ENCODE data around the gene ZNF226.
"Not testable (repeated sequence)": the region's sequence is repeated elsewhere in the genome, so short reads cannot be mapped to it uniquely, and the experiment has no call there.

Gene ZNF226

DNA sequence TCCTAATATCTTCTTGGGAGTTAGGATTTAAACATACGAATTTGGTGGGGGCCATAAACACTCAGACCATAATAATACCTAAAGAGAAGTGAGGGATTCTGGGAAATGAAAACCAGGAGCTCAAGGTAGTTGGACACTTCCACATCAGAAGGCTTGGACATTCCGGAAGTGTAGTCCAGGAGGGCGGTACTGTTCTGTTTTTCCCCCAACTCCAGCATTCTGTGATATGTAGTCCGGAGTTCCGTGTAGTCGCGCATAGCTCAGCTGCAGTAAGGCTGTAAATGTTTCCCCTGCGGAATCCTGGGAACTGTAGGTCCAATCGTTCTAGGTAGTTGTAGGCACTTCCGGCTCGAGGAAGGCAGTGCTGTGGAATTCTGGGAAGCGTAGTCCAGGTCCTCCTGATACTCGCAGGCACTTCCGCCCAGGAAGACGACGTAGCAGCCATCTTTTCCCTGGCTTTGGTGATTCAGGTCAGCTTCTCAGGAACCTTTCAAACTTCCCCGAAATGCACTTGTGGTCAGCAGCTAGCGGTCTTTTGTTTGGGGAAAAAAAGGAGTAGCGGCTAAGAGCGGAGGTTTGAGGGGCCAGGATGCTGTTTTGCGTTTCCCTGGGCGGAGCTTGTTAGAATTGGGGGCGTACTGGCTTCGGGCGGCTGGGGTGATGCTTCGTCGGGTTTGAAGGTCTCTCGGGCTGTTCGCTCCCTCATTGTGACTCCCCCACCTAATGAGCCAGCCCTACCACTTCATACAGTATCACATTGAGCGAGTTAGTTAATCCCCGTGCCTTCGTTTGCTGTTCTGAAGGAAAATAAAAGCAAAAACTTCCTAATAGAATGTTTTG, at the start of gene ZNF226:
ZNF226 (plus strand) TSS at position 428 of the 840 bp plus-strand sequence. CDS start 4,981 bp downstream, outside the sequence.
- peak; percentile 99 for DNase-seq (ENCODE audit: low read depth, low spot score)

GRCh38 chr19:44121162-44121561, 43.7 kb upstream of the ZNF226 start:
- DNase-seq (ENCODE audit: low read depth, low spot score), result not testable (repeated sequence)

GRCh38 chr19:44131955-44132354, 32.9 kb upstream of the ZNF226 start:
- DNase-seq (ENCODE audit: low read depth, low spot score), result no peak

- peak; percentile 15 for DNase-seq (ENCODE audit: low read depth, low spot score)
Observed at GRCh38 chr19:44141191-44142058, 23.5 kb upstream of the ZNF226 start, which contains the start of gene ZNF234. TSS of gene ZNF234 (plus strand) at chr19:44141554. CDS start at chr19:44144633, 3,079 bp downstream.

GRCh38 chr19:44142059-44142433, 22.9 kb upstream of the ZNF226 start:
- DNase-seq (ENCODE audit: low read depth, low spot score), result no peak

DNA sequence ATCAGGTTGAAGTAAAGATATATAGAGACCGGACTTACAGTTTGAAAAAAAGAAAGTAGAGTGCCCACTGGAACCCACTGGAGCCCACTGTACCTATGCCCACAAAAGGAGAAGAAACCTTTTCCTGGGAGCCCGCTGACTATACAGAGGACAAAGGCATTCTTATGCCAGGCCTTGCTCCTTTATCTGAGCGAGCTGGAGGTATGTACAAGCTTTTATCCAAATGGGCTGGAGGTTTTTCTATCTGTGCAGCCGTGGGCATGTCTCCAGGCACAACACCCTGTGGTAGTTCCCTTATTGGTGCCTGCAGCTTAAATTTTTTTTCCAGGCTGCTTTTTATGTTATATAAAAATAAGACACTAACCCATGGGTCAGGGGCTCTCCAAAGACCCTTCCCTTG, 15.1 kb upstream of the ZNF226 start:
- DNase-seq (ENCODE audit: low read depth, low spot score), result no peak

DNA sequence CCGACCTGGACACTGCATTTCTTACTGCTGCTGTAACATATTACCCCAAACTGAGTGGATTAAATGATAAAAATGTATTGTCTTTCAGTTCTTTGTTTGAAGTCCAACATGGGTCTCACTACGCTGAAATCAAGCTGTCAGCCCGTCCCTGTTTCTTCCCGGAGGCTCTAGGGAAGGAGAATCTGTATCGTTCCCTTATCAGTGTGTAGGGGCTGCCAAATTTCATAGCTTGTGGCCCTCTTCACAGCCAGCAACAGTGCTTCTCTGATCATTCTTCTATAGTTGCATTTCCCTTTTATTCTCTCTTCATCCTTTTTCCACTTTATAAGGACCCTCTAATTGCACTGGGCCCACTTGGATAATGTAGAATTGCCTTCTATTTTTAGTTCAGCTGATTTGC, 13.4 kb upstream of the ZNF226 start:
- no peak for DNase-seq (ENCODE audit: low read depth, low spot score)

- no peak for DNase-seq (ENCODE audit: low read depth, low spot score)
Observed at GRCh38 chr19:44156475-44156874, 8.4 kb upstream of the ZNF226 start.

DNA sequence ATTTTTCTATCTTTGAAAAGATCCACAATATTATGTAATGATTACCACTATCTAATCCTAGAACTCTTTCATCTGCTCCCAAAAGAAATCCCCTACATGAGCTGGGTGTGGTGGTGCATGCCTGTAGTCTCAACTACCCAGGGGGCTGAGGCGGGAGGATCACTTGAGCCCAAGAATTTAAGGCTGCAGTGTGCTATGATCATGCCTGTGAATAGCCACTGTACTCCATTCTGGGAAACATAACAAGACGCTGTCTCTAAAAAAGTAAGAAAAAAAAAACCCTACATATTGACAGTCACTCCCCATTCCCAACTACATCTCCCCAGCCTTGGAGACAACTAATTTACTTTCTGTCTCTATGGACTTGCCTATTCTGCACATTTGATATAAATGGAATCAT, 1.1 kb upstream of the ZNF226 start:
- DNase-seq (ENCODE audit: low read depth, low spot score), result no peak

GRCh38 chr19:44164327-44164672, 600 bp upstream of the ZNF226 start:
- DNase-seq (ENCODE audit: low read depth, low spot score), result no peak

DNA sequence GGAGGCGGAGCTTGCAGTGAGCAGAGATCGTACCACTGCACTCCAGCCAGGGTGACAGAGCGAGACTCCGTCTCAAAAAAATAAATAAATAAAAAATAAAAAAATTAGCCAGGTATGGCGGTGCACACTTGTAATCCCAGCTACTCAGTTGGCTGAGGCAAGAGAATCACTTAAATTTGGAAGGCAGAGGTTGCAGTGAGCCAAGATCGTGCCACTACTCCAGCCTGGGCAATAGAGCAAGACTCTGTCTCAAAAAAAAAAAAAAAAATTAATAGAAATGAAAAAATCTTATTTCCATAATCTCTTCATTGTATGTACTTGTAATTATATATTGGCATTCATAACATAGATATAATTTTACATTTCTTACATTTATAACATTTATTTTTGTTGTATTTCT, 5.8 kb downstream of the ZNF226 start:
- DNase-seq (ENCODE audit: low read depth, low spot score), result not testable (repeated sequence)

DNA sequence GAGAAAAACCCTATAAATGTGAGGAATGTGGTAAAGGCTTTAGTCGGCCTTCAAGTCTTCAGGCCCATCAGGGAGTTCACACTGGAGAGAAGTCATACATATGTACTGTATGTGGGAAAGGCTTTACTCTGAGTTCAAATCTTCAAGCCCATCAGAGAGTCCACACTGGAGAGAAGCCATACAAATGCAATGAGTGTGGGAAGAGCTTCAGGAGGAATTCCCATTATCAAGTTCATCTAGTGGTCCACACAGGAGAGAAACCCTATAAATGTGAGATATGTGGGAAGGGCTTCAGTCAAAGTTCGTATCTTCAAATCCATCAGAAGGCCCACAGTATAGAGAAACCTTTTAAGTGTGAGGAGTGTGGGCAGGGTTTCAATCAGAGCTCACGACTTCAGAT, 11.7 kb downstream of the ZNF226 start:
- no peak for DNase-seq (ENCODE audit: low read depth, low spot score)

GRCh38 chr19:44180968-44181367, 16.1 kb downstream of the ZNF226 start:
- no peak for DNase-seq (ENCODE audit: low read depth, low spot score)

DNA sequence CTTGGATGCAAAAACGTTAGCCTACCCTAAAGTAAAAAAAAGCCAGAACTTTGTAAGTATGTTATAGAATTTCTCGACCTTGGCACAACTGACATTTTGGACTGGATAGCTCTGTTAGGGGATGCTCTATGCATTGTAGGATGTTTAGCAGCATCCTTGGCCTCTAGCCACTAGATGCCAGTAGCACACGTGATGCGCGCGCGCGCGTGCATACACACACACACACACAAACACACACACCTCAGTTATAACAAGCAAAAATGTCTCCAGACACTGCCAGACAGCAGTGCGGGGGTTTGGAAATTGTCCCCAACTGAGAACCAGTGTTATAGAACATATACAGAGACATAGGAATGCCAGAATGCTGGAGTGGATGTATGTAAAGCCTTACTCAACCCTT, 17.2 kb downstream of the ZNF226 start:
- no peak for DNase-seq (ENCODE audit: low read depth, low spot score)

GRCh38 chr19:44190020-44190419, 25.1 kb downstream of the ZNF226 start:
- DNase-seq (ENCODE audit: low read depth, low spot score), result no peak

DNA sequence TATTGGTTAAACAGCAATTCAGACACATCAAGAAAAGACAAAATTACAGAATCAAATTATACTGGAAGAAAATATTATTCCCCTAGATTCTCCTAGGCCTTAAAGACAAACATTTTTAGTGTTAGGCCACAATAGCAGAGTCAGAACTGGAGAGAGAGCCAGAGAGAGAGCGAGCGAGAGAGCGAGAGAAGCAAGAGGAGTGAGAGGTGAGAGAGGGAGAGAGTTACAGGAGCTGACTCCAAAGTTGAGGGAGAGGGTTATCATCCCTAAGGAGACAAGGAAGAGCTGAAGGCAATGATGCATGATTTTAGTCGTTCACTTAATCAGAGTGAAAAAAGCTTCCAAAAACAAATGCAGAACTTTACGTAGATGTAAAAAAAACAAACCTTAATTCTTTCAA, 27.2 kb downstream of the ZNF226 start:
- DNase-seq (ENCODE audit: low read depth, low spot score), result no peak

- no peak for DNase-seq (ENCODE audit: low read depth, low spot score)
Observed at GRCh38 chr19:44196772-44197171, 31.9 kb downstream of the ZNF226 start.

- no peak for DNase-seq (ENCODE audit: low read depth, low spot score)
Observed at GRCh38 chr19:44202470-44202869, 37.6 kb downstream of the ZNF226 start.

- no peak for DNase-seq (ENCODE audit: low read depth, low spot score)
Observed at GRCh38 chr19:44202974-44203373, 38.1 kb downstream of the ZNF226 start.

- DNase-seq (ENCODE audit: low read depth, low spot score), result not testable (repeated sequence)
Observed at GRCh38 chr19:44203877-44204276, 39.0 kb downstream of the ZNF226 start.

- no peak for DNase-seq (ENCODE audit: low read depth, low spot score)
Observed at GRCh38 chr19:44204772-44205171, 39.9 kb downstream of the ZNF226 start.

DNA sequence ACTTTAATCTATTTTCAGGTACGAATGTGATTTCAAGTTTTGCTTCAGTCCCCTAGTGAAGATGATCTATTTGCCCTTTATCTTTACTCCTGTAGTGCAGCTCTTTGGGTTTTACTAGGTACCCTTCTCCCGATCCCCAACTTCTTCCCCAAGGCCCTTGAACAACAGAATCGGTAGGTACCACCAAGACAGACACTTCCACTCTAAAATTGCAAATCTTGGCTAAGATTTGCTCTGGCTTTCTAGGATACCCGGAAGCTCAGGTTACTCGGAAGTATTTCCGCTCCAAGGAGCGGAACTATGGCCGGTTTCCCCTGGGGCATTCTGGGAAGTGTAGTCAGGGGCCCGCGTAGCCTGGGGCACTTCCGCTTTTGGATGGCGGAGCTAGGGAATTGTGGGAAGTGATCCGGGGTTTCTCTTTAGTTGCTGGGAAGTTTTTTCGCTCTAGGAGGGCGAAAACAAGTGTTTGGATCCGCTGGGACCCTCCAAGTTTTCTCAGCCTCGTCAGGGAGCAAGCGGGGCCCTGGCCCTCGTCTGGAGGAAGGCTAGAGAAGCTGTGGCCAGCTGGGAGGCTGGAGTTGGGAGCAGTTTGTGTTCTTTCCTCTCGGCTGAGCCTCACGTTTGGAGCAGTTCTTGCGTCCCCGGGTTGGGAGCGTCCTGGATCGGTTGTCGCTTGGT, 42.4 kb downstream of the ZNF226 start:
- DNase-seq (ENCODE audit: low read depth, low spot score), result peak; percentile 85

Measured in iPS DF 19.7 (cell line).